SW480 (cell line): ENCODE measurements around the gene TAF1.
"Not testable (repeated sequence)": the region's sequence is repeated elsewhere in the genome, so short reads cannot be mapped to it uniquely, and the experiment has no call there.

Experiments used
- DNase-seq: peaks from one replicate; pipeline ENCODE4 v3.0.0-alpha.2; 2016; ENCODE audit warnings: low spot score

TAF1 gene

GRCh38 chrX:71504346-71504745 is 138.2 kb downstream of the TAF1 start:
- DNase-seq, result no peak

DNA sequence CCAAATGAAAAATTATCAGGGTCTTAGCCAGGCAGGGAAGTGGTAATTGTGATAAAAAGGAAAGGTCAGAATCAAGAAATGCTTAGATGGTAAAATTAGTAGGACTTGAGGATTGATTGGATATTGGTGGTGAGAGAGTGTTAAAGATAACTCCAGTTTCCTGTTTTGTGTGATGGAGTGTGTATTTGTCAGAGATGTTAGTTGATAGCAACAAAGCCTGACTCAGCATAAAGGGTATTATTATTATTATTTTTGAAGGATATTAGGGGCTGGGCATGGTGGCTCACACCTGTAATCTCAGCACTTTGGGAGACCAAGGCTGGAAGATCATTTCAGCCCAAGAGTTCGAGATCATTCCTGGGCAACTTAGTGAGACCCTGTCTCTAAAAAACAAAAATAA is 143.1 kb downstream of the TAF1 start:
- DNase-seq, result no peak

DNA sequence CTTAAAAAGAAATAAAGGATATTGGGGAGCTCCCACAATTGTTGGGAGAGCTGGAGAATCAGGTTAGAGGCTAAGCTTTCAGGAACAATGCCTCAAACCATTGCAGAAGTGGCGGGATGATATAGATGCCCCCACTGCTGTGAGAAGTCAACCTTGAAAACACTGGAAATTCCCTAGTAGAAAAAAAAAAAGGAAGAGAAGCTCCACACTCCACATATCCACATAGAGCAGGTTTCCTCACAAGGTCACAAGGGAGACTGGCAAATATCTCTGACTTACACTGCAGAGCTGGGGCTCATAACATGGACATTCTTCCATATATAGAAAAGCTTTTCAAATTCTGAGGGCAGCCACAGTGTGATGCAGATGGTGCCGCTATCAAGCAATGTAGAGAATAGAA is 144.0 kb downstream of the TAF1 start:
- DNase-seq, result no peak

DNA sequence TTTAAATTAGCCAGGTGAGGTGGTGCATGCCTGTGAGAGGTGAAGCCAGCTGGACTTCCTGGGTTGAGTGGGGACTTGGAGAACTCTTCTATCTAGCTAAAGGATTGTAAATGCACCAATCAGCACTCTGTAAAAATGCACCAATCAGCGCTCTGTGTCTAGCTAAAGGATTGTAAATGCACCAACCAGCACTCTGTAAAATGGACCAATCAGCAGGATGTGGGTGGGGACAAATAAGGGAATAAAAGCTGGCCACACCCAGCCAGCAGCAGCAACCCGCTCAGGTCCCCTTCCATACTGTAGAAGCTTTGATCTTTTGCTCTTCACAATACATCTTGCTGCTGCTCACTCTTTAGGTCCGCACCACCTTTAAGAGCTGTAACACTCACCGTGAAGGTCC is 147.6 kb downstream of the TAF1 start:
- not testable (repeated sequence) for DNase-seq

DNA sequence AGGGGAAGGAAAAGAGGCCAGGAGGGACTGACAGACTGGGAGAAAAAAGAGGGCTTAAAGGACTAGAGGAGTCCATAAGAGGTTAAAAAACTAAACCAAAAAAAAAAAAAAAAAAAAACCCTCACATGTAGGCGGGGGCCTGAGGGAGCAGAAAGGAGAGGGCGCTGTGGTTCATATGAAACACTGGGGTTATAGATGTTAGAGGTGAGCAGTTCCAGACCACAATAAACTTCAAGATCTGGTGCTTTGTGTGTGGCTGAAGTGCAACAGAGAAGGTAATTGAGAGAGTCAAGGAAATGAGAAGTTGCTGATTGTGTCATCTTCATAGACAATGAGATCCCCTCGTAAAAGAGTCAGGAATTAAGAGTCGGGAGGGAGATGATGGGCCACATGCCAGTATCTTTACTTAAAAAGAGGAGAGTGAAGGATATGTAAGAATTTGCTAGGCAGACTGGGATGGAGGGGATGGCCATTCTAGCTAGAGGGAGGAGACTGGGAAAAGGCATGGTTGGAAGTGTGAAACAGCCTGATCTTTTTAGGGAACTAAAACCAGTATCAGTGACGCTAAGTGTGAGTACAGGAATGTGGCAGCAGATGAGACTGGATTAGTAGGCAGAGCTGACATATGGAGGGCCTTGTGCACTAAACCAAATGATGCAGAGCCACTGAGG is 148.3 kb downstream of the TAF1 start:
- DNase-seq, result no peak

GRCh38 chrX:71515038-71515396 is 148.9 kb downstream of the TAF1 start:
- peak; percentile 56 for DNase-seq
